HEK293 (cell line): ENCODE data around the gene ZNF438.

Experiments
- HOXA7 ChIP-seq: sonication (generic); formaldehyde crosslinking; IDR thresholded peaks from 2 replicates; pipeline ENCODE4 v1.8.1; 2022; ENCODE audit warnings: missing genetic modification reagents, borderline replicate concordance
- KLF7 ChIP-seq: fragments of 450-650 bp; formaldehyde crosslinking; IDR thresholded peaks from 2 replicates; pipeline ENCODE4 v1.5.1; 2016; ENCODE audit warnings: missing biosample characterization, missing genetic modification characterization, borderline replicate concordance
- KLF8 ChIP-seq: fragments of 450-650 bp; formaldehyde crosslinking; IDR thresholded peaks from 2 replicates; pipeline ENCODE4 v1.5.1; 2016; ENCODE audit warnings: missing biosample characterization, missing genetic modification characterization
- PRDM1 ChIP-seq: fragments of 450-650 bp; formaldehyde crosslinking; IDR thresholded peaks from 2 replicates; pipeline ENCODE4; 2016; ENCODE audit warnings: missing biosample characterization, missing genetic modification characterization
- ZBTB8A ChIP-seq: fragments of 450-650 bp; formaldehyde crosslinking; IDR thresholded peaks from 2 replicates; pipeline ENCODE4 v1.5.1; 2016; ENCODE audit warnings: missing biosample characterization, missing genetic modification characterization
- ZFHX2 ChIP-seq: fragments of 450-650 bp; formaldehyde crosslinking; conservative IDR thresholded peaks from 2 replicates; pipeline ENCODE4 v1.5.1; 2016; ENCODE audit warnings: missing biosample characterization, missing genetic modification characterization
- ZNF10 ChIP-seq: fragments of 450-650 bp; formaldehyde crosslinking; IDR thresholded peaks from 2 replicates; pipeline ENCODE4 v1.5.1; 2017; ENCODE audit warnings: missing biosample characterization, missing genetic modification characterization
- ZNF112 ChIP-seq: fragments of 450-650 bp; formaldehyde crosslinking; IDR thresholded peaks from 2 replicates; pipeline ENCODE4 v1.5.0; 2017; ENCODE audit warnings: missing biosample characterization, missing genetic modification characterization
- ZNF140 ChIP-seq: fragments of 450-650 bp; formaldehyde crosslinking; IDR thresholded peaks from 2 replicates; pipeline ENCODE4 v1.5.1; 2016; ENCODE audit warnings: missing biosample characterization, missing genetic modification characterization
- ZNF23 ChIP-seq: fragments of 450-650 bp; formaldehyde crosslinking; IDR thresholded peaks from 2 replicates; pipeline ENCODE4 v1.5.1; 2016; ENCODE audit warnings: missing biosample characterization, missing genetic modification characterization, borderline replicate concordance
- ZNF311 ChIP-seq: fragments of 450-650 bp; formaldehyde crosslinking; IDR thresholded peaks from 2 replicates; pipeline ENCODE4 v1.5.1; 2017; ENCODE audit warnings: missing biosample characterization, missing genetic modification characterization, borderline replicate concordance
- ZNF366 ChIP-seq: fragments of 450-650 bp; formaldehyde crosslinking; conservative IDR thresholded peaks from 2 replicates; pipeline ENCODE4 v1.5.1; 2016; ENCODE audit warnings: missing biosample characterization, missing genetic modification characterization
- ZNF521 ChIP-seq: fragments of 450-650 bp; formaldehyde crosslinking; IDR thresholded peaks from 2 replicates; pipeline ENCODE4 v1.5.1; 2017; ENCODE audit warnings: missing biosample characterization, mild to moderate bottlenecking, missing genetic modification characterization
- ZNF600 ChIP-seq: fragments of 450-650 bp; formaldehyde crosslinking; IDR thresholded peaks from 2 replicates; pipeline ENCODE4 v1.5.1; 2016; ENCODE audit warnings: missing biosample characterization, missing genetic modification characterization
- ZNF610 ChIP-seq: fragments of 450-650 bp; formaldehyde crosslinking; IDR thresholded peaks from 2 replicates; pipeline ENCODE4 v1.5.1; 2016; ENCODE audit warnings: missing biosample characterization, missing genetic modification characterization, borderline replicate concordance
- ZNF654 ChIP-seq: fragments of 450-650 bp; formaldehyde crosslinking; IDR thresholded peaks from 2 replicates; pipeline ENCODE4 v1.5.1; 2016; ENCODE audit warnings: low read depth, missing biosample characterization, missing genetic modification characterization
- ZNF658 ChIP-seq: fragments of 450-650 bp; formaldehyde crosslinking; IDR thresholded peaks from 2 replicates; pipeline ENCODE4; 2016; ENCODE audit warnings: missing biosample characterization, missing genetic modification characterization
- ZNF660 ChIP-seq: fragments of 450-650 bp; IDR thresholded peaks from 2 replicates; pipeline ENCODE4 v1.5.1; 2018; ENCODE audit warnings: missing biosample characterization, mild to moderate bottlenecking, missing genetic modification characterization
- ZNF664 ChIP-seq: fragments of 450-650 bp; formaldehyde crosslinking; IDR thresholded peaks from 2 replicates; pipeline ENCODE4 v1.5.1; 2016; ENCODE audit warnings: missing biosample characterization, missing genetic modification characterization
- ZNF747 ChIP-seq: fragments of 450-650 bp; formaldehyde crosslinking; IDR thresholded peaks from 2 replicates; pipeline ENCODE4 v1.5.1; 2016; ENCODE audit warnings: missing biosample characterization, missing genetic modification characterization
- ZNF791 ChIP-seq: fragments of 450-650 bp; formaldehyde crosslinking; IDR thresholded peaks from 2 replicates; pipeline ENCODE4 v1.5.1; 2016; ENCODE audit warnings: missing biosample characterization, missing genetic modification characterization
- ZSCAN16 ChIP-seq: fragments of 450-650 bp; formaldehyde crosslinking; IDR thresholded peaks from 2 replicates; pipeline ENCODE4 v1.5.1; 2016; ENCODE audit warnings: missing biosample characterization, missing genetic modification characterization
- ZXDB ChIP-seq: fragments of 450-650 bp; formaldehyde crosslinking; IDR thresholded peaks from 2 replicates; pipeline ENCODE4 v1.5.1; 2016; ENCODE audit warnings: missing biosample characterization, missing genetic modification characterization
- TF ChIP-seq, protein P1 (sequence below): fragments of 450-650 bp; formaldehyde crosslinking; optimal IDR thresholded peaks from 2 replicates; pipeline ENCODE3; 2016; ENCODE audit warnings: missing biosample characterization, mild to moderate bottlenecking, missing genetic modification characterization
- TF ChIP-seq, protein P2 (sequence below): fragments of 450-650 bp; formaldehyde crosslinking; IDR thresholded peaks from 2 replicates; pipeline ENCODE4 v1.5.1; 2017; ENCODE audit warnings: missing biosample characterization, mild to moderate bottlenecking, missing genetic modification characterization, moderate library complexity
- TF ChIP-seq, protein P3 (sequence below): fragments of 450-650 bp; formaldehyde crosslinking; IDR thresholded peaks from 2 replicates; pipeline ENCODE4 v1.5.1; 2016; ENCODE audit warnings: missing biosample characterization, missing genetic modification characterization
- TF ChIP-seq, protein P4 (sequence below): fragments of 450-650 bp; formaldehyde crosslinking; conservative IDR thresholded peaks from 2 replicates; pipeline ENCODE4 v1.5.1; 2016; ENCODE audit warnings: low read depth, missing biosample characterization, missing genetic modification characterization
- TF ChIP-seq, protein P5 (sequence below): fragments of 450-650 bp; formaldehyde crosslinking; IDR thresholded peaks from 2 replicates; pipeline ENCODE4 v1.5.1; 2016; ENCODE audit warnings: missing biosample characterization, missing genetic modification characterization

ZNF438 gene

DNA sequence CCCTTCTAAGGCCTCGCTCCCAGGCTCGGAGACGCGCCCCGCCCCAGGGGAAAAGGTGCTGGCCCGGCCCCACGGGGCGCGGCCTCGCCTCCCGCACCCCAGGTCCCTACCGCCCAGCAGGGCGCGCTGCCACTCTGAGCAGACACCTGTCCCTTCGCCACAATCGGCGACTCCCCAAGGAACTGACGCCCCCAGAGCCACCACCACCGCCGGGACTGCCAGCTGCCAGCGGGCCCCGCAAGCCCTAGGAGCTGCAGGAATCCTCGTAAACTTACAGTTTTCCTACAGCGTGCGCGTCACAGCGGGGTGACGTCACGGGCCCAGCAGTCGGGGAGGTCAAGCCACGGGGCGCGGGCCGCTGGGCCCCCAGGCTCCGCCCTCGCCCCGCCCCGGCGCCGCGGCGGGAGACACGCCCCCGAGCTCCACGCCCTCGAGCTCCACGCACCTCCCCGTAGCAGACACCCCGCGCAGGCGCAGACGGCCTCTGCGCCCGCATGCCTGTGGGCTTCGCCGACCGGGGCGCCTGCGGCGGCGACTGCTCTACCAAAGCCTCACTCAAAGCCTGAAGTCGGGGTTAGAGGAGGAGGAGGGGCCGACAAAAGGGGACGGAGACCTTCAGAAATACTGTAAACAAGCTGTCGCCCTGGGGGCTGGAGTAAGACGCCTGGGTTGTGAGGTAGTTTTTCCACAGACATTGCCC is at the start of gene ZNF438 (continued):
- peak; percentile 70 for TF ChIP-seq ZNF600 (tag by site-specific recombination)
- TF ChIP-seq ZBTB8A = peak; percentile 86
- TF ChIP-seq ZNF660 = peak; percentile 66; the same call in 1 of the 2 replicates
- TF ChIP-seq ZNF658 (tag by site-specific recombination) = no peak
- TF ChIP-seq PRDM1 = no peak; the same call in 1 of the 2 replicates
- no peak for TF ChIP-seq ZNF10
- TF ChIP-seq, protein P1, sequence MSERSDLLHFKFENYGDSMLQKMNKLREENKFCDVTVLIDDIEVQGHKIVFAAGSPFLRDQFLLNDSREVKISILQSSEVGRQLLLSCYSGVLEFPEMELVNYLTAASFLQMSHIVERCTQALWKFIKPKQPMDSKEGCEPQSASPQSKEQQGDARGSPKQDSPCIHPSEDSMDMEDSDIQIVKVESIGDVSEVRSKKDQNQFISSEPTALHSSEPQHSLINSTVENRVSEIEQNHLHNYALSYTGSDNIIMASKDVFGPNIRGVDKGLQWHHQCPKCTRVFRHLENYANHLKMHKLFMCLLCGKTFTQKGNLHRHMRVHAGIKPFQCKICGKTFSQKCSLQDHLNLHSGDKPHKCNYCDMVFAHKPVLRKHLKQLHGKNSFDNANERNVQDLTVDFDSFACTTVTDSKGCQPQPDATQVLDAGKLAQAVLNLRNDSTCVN (tag by site-specific recombination) = peak; percentile 96
- TF ChIP-seq KLF8 (tag by site-specific recombination) = peak; percentile 88
- TF ChIP-seq ZNF23 (tag by site-specific recombination) = no peak
- no peak for TF ChIP-seq ZNF112 (tag by site-specific recombination)
- TF ChIP-seq ZNF747 (tag by site-specific recombination) = no peak
- TF ChIP-seq, protein P2, sequence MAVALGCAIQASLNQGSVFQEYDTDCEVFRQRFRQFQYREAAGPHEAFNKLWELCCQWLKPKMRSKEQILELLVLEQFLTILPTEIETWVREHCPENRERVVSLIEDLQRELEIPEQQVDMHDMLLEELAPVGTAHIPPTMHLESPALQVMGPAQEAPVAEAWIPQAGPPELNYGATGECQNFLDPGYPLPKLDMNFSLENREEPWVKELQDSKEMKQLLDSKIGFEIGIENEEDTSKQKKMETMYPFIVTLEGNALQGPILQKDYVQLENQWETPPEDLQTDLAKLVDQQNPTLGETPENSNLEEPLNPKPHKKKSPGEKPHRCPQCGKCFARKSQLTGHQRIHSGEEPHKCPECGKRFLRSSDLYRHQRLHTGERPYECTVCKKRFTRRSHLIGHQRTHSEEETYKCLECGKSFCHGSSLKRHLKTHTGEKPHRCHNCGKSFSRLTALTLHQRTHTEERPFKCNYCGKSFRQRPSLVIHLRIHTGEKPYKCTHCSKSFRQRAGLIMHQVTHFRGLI (tag by site-specific recombination) = no peak
- no peak for TF ChIP-seq ZNF664 (tag by site-specific recombination)
- peak; percentile 89 for TF ChIP-seq KLF7 (tag by site-specific recombination)
- TF ChIP-seq, protein P3, sequence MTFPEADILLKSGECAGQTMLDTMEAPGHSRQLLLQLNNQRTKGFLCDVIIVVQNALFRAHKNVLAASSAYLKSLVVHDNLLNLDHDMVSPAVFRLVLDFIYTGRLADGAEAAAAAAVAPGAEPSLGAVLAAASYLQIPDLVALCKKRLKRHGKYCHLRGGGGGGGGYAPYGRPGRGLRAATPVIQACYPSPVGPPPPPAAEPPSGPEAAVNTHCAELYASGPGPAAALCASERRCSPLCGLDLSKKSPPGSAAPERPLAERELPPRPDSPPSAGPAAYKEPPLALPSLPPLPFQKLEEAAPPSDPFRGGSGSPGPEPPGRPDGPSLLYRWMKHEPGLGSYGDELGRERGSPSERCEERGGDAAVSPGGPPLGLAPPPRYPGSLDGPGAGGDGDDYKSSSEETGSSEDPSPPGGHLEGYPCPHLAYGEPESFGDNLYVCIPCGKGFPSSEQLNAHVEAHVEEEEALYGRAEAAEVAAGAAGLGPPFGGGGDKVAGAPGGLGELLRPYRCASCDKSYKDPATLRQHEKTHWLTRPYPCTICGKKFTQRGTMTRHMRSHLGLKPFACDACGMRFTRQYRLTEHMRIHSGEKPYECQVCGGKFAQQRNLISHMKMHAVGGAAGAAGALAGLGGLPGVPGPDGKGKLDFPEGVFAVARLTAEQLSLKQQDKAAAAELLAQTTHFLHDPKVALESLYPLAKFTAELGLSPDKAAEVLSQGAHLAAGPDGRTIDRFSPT (tag by site-specific recombination) = peak; percentile 96
- TF ChIP-seq ZFHX2 (tag by site-specific recombination) = peak; percentile 68; the same call in 1 of the 2 replicates
- TF ChIP-seq ZNF521 (tag by site-specific recombination) = no peak
- no peak for TF ChIP-seq ZNF610
- no peak for TF ChIP-seq ZNF140
- TF ChIP-seq ZXDB (tag by site-specific recombination) = peak; percentile 72
- TF ChIP-seq ZNF791 (tag by site-specific recombination) = no peak
- TF ChIP-seq ZNF654 (tag by site-specific recombination) = no peak
- no peak for TF ChIP-seq HOXA7 (CRISPR knock-in tag)
- TF ChIP-seq, protein P4, sequence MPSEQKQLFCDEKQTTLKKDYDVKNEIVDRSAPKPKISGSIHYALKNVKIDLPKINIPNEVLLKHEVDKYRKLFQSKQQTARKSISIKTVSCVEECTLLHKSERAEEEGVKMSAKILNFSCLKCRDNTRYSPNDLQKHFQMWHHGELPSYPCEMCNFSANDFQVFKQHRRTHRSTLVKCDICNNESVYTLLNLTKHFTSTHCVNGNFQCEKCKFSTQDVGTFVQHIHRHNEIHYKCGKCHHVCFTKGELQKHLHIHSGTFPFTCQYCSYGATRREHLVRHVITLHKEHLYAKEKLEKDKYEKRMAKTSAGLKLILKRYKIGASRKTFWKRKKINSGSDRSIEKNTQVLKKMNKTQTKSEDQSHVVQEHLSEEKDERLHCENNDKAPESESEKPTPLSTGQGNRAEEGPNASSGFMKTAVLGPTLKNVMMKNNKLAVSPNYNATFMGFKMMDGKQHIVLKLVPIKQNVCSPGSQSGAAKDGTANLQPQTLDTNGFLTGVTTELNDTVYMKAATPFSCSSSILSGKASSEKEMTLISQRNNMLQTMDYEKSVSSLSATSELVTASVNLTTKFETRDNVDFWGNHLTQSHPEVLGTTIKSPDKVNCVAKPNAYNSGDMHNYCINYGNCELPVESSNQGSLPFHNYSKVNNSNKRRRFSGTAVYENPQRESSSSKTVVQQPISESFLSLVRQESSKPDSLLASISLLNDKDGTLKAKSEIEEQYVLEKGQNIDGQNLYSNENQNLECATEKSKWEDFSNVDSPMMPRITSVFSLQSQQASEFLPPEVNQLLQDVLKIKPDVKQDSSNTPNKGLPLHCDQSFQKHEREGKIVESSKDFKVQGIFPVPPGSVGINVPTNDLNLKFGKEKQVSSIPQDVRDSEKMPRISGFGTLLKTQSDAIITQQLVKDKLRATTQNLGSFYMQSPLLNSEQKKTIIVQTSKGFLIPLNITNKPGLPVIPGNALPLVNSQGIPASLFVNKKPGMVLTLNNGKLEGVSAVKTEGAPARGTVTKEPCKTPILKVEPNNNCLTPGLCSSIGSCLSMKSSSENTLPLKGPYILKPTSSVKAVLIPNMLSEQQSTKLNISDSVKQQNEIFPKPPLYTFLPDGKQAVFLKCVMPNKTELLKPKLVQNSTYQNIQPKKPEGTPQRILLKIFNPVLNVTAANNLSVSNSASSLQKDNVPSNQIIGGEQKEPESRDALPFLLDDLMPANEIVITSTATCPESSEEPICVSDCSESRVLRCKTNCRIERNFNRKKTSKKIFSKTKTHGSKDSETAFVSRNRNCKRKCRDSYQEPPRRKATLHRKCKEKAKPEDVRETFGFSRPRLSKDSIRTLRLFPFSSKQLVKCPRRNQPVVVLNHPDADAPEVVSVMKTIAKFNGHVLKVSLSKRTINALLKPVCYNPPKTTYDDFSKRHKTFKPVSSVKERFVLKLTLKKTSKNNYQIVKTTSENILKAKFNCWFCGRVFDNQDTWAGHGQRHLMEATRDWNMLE (tag by site-specific recombination) = no peak
- TF ChIP-seq ZNF311 (tag by site-specific recombination) = no peak
- peak; percentile 53; the same call in 1 of the 2 replicates for TF ChIP-seq ZNF366
- no peak for TF ChIP-seq ZSCAN16 (tag by site-specific recombination)
- TF ChIP-seq, protein P5, sequence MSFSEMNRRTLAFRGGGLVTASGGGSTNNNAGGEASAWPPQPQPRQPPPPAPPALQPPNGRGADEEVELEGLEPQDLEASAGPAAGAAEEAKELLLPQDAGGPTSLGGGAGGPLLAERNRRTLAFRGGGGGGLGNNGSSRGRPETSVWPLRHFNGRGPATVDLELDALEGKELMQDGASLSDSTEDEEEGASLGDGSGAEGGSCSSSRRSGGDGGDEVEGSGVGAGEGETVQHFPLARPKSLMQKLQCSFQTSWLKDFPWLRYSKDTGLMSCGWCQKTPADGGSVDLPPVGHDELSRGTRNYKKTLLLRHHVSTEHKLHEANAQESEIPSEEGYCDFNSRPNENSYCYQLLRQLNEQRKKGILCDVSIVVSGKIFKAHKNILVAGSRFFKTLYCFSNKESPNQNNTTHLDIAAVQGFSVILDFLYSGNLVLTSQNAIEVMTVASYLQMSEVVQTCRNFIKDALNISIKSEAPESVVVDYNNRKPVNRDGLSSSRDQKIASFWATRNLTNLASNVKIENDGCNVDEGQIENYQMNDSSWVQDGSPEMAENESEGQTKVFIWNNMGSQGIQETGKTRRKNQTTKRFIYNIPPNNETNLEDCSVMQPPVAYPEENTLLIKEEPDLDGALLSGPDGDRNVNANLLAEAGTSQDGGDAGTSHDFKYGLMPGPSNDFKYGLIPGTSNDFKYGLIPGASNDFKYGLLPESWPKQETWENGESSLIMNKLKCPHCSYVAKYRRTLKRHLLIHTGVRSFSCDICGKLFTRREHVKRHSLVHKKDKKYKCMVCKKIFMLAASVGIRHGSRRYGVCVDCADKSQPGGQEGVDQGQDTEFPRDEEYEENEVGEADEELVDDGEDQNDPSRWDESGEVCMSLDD = peak; percentile 88
